Pons (tissue), 1 donor: ENCODE results near the gene ERO1B.
"Not testable (repeated sequence)": the region's sequence is repeated elsewhere in the genome, so short reads cannot be mapped to it uniquely, and the experiment has no call there.

Experiments
- DNase-seq: peaks from one replicate; pipeline ENCODE4 v3.0.0-alpha.2; 2016; ENCODE audit warnings: low spot score

Gene ERO1B, protein sequence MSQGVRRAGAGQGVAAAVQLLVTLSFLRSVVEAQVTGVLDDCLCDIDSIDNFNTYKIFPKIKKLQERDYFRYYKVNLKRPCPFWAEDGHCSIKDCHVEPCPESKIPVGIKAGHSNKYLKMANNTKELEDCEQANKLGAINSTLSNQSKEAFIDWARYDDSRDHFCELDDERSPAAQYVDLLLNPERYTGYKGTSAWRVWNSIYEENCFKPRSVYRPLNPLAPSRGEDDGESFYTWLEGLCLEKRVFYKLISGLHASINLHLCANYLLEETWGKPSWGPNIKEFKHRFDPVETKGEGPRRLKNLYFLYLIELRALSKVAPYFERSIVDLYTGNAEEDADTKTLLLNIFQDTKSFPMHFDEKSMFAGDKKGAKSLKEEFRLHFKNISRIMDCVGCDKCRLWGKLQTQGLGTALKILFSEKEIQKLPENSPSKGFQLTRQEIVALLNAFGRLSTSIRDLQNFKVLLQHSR

DNA sequence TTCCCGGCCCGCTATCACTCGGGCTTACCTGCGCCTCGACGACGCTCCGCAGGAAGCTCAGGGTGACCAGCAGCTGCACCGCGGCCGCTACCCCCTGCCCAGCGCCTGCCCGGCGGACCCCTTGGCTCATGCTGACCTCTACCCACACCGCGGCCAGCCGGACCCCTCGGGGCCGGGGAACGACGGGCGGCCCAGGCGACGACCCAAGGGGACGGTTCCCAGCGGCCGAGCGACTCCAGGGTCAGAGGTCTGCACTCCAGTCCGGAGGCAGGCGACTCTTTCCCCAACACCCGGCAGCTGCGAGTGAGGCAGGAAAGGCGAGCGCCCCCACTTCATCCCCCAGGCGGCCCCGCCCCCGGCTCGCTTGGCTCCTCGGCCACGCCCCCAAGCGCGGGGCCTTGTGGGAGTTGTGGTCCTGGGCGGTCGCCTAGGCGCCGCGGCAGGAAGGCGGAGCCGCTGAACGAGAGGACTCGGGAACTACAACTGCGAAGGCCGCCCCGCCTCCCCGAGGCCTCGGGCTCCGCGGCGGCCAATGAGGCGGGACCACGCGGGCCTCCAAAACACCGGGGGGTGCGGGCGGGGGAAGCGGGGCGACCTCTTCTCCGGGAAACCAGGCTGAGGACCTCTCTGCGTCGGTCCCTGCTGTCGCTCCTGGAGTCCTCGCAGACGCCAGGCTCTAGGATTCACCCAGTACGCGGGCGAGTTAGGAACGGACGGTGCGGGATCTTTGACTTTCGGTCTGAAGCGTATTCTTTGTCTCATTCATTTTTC lies at the start of gene ERO1B:
ERO1B (minus strand) TSS at position 305 of the 771 bp plus-strand sequence; CDS start at position 130, 175 bp downstream.
- DNase-seq: peak; percentile 98

DNA sequence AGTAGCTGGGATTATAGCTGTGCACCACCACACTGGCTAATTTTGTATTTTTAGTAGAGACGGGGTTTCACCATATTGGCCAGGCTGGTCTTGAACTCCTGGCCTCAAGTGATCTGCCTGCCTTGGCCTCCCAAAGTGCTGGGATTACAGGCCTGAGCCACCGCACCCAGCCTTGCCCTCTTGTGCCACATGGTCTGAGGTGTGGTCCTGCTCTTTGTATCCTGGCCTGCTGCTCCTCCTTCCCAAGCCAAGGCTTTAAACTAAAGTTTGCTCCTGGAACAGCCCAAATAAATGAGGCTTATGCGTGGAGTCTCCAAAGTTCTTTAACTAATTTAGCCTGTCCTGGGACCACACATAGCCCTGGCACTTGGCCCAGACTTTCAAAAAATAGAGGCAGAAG lies 49.7 kb upstream of the ERO1B start:
- not testable (repeated sequence) for DNase-seq

GRCh38 chr1:236326432-236326831 lies 44.7 kb upstream of the ERO1B start:
- DNase-seq: no peak

DNA sequence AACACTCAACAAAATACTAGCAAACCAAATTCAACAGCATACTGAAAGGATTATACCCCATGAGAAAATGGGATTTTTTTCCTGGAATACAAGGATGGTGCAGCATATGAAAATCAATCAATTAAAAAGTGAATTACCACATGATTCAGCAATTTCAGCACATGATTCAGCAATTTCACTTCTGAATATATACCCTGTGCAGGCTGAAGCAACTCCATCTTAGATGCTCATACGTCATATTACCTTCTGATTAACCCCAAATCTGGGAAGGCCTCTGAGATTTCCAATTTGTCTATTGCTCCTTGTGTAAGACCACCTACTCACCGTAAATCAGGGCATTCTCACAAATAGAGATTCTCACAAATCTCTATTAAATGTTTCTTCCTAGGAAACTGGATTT lies 43.8 kb upstream of the ERO1B start:
- no peak for DNase-seq

DNA sequence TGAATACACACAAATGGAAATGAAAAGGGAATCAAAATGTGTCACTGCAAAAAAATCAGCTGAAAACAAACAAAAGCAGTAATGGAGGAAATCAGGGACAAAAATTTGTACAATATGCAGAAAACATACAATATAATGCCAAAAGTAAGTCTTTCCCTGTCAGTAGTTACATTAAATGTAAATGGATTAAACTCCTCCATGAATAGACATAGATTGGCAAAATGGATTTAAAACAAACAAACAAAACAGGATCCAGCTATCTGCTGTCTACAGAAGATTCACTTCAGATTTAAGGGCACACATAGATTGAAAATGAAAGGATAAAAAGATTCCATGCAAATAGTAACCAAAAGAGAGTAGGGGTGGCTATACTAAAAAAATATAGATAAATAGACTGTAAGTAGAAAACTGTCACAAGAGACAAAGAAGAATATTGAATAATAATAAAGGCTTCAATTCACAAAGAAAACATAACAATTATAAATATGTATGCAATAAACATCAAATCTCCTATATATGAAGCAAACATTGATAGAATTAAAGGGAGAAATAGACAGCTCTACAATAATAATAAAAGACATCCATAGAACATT lies 42.2 kb upstream of the ERO1B start:
- DNase-seq: no peak

- DNase-seq: no peak
These were observed 41.0 kb upstream of the ERO1B start for GRCh38 chr1:236322566-236323409.

DNA sequence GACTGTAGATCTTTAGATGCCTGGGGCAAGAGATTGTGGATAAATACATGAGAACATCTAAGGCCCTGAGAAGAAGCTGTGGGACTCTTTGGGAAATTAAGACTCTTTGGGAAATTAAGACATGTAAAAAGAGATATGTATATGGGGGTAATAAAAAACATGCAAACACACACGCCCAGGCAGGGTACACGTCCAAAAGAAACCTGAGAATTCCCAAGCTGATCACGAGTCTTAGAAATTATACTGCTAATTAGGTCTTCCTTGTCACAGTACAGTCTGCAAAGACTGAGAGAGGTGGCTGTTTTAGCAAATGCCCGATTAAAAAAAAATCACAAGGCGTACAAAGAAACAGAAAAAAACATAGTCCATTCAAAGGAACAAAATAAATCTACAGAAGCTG lies 39.3 kb upstream of the ERO1B start:
- DNase-seq: no peak

DNA sequence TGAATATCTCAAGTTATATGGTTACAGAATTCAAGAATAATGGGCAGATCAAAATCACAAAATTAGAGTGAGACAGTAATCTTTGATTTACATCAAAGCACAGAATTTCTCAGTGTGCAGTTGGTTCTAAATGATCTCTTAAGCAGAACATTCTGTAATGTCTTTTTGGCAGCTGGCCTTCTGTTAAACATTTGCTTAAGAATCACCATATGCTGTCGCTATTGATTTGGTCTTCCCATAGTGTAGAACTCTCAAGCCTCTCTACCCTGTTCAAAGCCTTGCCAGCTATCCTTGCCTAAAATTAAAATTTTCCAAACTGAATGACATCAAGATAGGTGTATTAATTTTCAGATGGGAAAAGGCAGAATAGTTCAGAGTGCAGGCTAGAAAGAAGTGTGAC lies 38.9 kb upstream of the ERO1B start:
- no peak for DNase-seq

GRCh38 chr1:236320214-236320613 lies 38.5 kb upstream of the ERO1B start:
- no peak for DNase-seq

GRCh38 chr1:236316437-236316836 lies 34.7 kb upstream of the ERO1B start:
- DNase-seq: no peak

GRCh38 chr1:236315518-236315917 lies 33.8 kb upstream of the ERO1B start:
- no peak for DNase-seq

DNA sequence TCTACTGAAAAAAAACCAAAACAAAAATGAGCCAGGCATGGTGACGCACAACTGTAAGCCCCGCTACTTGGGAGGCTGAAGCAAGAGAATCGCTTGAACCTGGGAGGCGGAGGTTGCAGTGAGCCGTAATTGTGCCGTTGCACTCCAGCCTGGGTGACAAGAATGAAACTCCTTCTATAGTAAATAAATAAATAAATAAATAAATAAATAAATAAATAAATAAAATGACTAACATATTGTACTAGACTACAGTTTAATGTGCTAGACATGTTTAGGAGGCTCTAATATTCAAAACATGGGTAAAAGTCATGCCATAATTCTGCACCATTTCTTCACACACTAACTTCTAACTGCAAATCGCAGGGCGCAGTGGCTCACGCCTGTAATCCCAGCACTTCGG lies 33.3 kb upstream of the ERO1B start:
- DNase-seq: no peak

- DNase-seq: not testable (repeated sequence)
These were observed 32.3 kb upstream of the ERO1B start for GRCh38 chr1:236314050-236314449.

DNA sequence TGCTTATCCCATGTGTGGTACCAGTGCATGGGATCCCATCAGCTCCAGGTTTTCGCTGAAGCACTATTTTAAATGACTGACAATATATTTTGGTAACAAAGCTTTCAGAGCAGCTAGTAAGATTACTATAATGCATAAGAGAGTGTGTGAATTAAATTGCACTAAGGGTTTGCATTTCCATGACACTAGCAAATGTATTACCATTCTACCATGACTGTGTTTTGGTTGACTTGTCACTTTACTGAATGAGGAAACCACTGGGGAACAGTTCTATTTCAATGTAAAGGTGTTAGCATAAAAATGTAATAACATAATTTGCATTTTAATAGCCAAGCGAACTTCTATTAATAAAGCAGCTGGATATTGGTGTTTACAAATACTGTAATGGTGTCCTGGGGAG lies 31.7 kb upstream of the ERO1B start:
- DNase-seq: no peak

GRCh38 chr1:236311040-236311439 lies 29.3 kb upstream of the ERO1B start:
- no peak for DNase-seq

GRCh38 chr1:236308827-236309226 lies 27.1 kb upstream of the ERO1B start:
- DNase-seq: no peak

DNA sequence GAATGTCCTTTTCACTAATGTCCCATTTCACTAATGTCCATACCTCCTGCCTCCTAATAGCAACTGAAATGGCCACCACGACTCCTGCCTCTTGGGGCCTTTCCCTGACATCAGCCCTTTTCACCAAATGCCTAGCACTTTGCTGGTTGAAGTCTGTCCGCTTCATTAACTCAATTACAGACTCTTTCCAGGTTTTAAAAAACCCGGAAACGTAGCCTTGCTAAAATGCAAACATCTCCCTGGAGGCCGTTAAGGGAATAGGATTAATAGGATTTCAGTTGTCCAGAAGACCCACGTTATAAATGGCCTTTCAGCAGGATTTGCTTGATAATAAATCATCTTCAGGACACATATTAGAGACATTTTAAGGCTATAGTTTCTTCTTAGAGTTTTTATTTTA lies 25.7 kb upstream of the ERO1B start:
- no peak for DNase-seq

DNA sequence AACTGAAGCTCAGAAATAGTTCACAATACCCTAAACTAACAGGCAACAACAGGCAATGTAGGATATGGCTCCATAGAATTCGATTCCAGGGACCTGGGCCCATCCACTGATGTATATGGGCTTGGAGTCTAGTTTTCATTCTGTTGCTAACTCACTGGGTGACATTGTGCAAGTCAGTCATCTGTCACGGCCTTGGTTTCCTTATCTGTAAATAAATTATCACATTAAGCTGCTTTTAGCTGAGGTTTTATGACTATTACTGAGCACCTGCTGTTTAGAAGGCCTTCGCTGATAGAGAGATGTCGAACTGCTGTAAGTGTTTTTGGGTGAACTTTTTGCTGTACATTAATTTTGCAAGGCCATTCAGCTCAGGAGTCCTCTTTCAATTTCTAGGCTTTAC lies 22.9 kb upstream of the ERO1B start:
- DNase-seq: no peak

DNA sequence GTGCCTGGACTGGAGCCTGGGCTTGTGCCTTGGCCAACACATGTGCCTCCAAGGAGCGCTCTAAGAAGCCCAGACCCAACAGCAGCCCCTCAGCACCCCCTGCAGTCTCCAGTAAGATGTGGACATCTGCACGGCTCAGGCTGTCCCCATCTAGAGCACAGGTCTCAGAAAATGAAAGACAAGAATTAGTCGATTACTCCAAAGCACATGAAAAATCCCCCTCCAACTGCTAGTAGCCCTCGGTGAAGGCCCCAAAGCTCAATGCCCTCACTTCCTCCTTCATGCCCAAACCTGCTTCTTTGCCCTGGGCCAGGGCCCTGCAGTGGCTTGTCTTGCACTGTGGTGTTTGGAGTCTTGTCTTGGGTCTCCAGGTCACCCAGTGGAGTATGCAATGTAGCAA lies 21.9 kb upstream of the ERO1B start:
- DNase-seq: no peak

DNA sequence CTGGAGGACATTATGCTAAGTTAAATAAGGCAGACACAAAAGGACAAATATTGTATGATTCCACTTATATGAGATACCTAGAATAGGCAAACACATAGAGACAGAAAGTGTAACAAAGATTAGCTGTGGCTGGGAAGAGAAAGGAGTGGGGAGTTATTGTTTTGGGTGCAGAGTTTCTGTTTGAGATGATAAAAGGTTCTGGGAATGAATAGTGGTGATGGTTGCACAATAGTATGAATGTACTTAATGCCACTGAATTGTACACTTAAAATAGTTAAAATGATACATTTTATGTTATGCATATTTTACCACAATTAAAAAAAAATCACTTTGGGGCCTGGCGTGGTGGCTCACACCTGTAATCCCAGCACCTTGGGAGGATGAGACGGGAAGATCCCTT lies 21.2 kb upstream of the ERO1B start:
- DNase-seq: no peak

DNA sequence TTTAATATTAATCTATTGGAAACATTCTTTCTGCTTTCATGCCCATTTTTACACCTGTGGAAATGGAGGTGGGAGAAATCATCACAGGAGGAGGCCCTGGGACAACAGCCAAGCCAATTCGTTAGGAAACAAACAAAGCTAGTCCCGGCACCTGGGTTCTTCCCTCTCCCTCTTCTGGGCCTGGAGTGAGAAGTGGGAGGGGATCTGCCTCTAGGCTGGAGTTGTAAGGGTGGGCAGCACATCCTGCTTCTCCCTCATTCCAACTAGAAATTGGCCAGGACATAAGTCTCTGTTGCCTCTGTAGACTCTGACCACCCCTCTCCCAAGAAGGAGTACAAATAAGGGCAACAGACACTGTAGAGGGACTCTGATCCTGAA lies 20.2 kb upstream of the ERO1B start:
- no peak for DNase-seq
